Measurements from ENCODE around the gene OLIG1. TPM values are rescaled to one million over a fixed set of nuclear protein-coding genes. Genes with fewer than 3 reads are reported as not detected.

The OLIG1 gene
- total and polyA plus RNA-seq, 10 of the 15 experiments (the other 5 are each of a cell fraction or from before 2014, with no cell fraction given): not detected

GRCh38 chr21:33076600-33077329 lies 6.8 kb downstream of the OLIG1 start (continued):
- TF ChIP-seq YBX1 (IDR thresholded peaks at IDR 0.05): no peak
- TF ChIP-seq SP1 (IDR thresholded peaks at IDR 0.05; ENCODE audit: low read depth, low read length): no peak
- TF ChIP-seq MXI1 (IDR thresholded peaks at IDR 0.05; ENCODE audit: low read depth, low read length): no peak
- TF ChIP-seq ZNF217 (IDR thresholded peaks at IDR 0.05): no peak
- no peak for TF ChIP-seq ZBTB11 (CRISPR knock-in tag; IDR thresholded peaks at IDR 0.05)
- TF ChIP-seq CBX3 (IDR thresholded peaks at IDR 0.05; ENCODE audit: borderline replicate concordance, low read depth): no peak
- TF ChIP-seq MTA2 (IDR thresholded peaks at IDR 0.05; ENCODE audit: low read depth): no peak
- no peak for TF ChIP-seq CREM (IDR thresholded peaks at IDR 0.05; ENCODE audit: low read depth)
- TF ChIP-seq BRCA1 (IDR thresholded peaks at IDR 0.05; ENCODE audit: low read depth, low read length): no peak
- no peak for TF ChIP-seq TCF7 (IDR thresholded peaks at IDR 0.05; ENCODE audit: borderline replicate concordance)
- no peak for TF ChIP-seq NBN (IDR thresholded peaks at IDR 0.05)
- no peak for TF ChIP-seq RAD51 (IDR thresholded peaks at IDR 0.05)
